Measurements from ENCODE around the gene KLHDC8B.
"Not testable (repeated sequence)": the region's sequence is repeated elsewhere in the genome, so short reads cannot be mapped to it uniquely, and the experiment has no call there.

Gene KLHDC8B

GRCh38 chr3:49198161-49198560 lies 26.8 kb downstream of the KLHDC8B start:
- DNase-seq = no peak

- no peak for DNase-seq
These were observed 27.3 kb downstream of the KLHDC8B start for GRCh38 chr3:49198611-49199230.

- no peak for DNase-seq
These were observed 28.0 kb downstream of the KLHDC8B start for GRCh38 chr3:49199239-49199899.

- no peak for DNase-seq
These were observed 28.5 kb downstream of the KLHDC8B start for GRCh38 chr3:49199900-49200281.

- no peak for DNase-seq
These were observed 42.1 kb downstream of the KLHDC8B start for GRCh38 chr3:49213541-49213943.

GRCh38 chr3:49213998-49214397 lies 42.6 kb downstream of the KLHDC8B start:
- DNase-seq = no peak

- DNase-seq = not testable (repeated sequence)
These were observed 45.3 kb downstream of the KLHDC8B start for GRCh38 chr3:49216687-49217086.

- not testable (repeated sequence) for DNase-seq
These were observed 45.7 kb downstream of the KLHDC8B start for GRCh38 chr3:49217108-49217507.

- DNase-seq = no peak
These were observed 46.5 kb downstream of the KLHDC8B start for GRCh38 chr3:49217688-49218470.

- not testable (repeated sequence) for DNase-seq
These were observed 47.1 kb downstream of the KLHDC8B start for GRCh38 chr3:49218471-49218989.

- DNase-seq = no peak
These were observed 47.7 kb downstream of the KLHDC8B start for GRCh38 chr3:49219132-49219531.

GRCh38 chr3:49220985-49221563 lies 49.7 kb downstream of the KLHDC8B start:
- not testable (repeated sequence) for DNase-seq

GRCh38 chr3:49222002-49222401 lies 50.6 kb downstream of the KLHDC8B start:
- no peak for DNase-seq

Measured in stimulated activated naive CD4-positive, alpha-beta T cell (primary cell).